ENCODE measurements around the gene DACH1. TPM values are rescaled to one million over a fixed set of nuclear protein-coding genes. Genes with fewer than 3 reads are reported as not detected.

The DACH1 gene
- total RNA-seq, 2 experiments from 2014 or later, result not detected

DNA sequence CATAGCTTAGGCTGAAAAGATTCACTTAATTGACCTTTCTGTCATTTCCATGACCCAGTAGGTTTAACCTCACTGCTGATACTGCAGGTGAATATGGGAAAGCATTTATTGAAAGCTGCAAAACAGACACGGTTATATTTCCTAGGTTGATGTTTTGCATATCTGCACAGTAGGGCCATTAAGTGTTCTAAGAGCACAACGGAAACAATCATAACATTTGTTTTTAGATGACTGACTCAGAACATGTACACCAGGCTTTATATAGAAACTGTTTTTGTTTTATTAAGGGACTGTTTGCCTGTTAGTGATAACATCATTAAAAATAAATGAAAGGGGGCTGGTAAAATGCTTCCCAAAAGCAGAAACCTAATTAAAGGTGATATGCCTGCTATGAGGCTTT is 367.8 kb downstream of the DACH1 start:
- Histone ChIP-seq H3K4me2 (ENCODE audit: low read length) (no peak overlapping the region), H4K20me1 (ENCODE audit: insufficient read depth, low read length) (no peaks in the 10 kb centered on the region)
- POLR2A ChIA-PET, result interaction anchor here (1.2 kb wide), 1 partner anchor 10 kb away, joined by 3 read pairs; no protein-coding TSS in a partner anchor

DNA sequence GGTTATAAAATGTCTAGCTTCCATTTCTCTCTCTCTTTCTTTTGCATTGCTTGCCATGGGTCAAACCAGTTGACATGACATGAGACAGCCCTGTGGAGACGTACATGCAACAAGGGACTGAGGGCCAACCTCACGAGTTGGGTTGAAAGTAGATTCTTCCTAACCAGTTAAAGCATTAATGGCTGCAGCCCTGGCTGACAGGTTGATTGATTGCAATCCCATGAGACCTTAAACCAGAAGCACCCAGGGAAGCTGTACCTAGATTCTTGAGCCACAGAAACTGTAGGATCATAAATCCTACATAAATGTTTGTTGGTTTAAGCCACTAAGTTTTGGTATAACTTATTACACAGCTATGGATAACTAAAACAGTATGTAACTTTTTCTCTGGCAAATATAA is 373.8 kb downstream of the DACH1 start:
- H4K20me1 ChIP-seq (ENCODE audit: insufficient read depth, low read length), result no peaks in the 10 kb centered on the region
- H3K4me1 ChIP-seq (ENCODE audit: insufficient read depth, low read length, poor library complexity, severe bottlenecking), result no peaks in the 10 kb centered on the region
- POLR2A ChIA-PET, result interaction anchor here (2.0 kb wide), 1 partner anchor 13 kb away, joined by 4 read pairs; no protein-coding TSS in a partner anchor
- no peaks in the 10 kb centered on the region for H3K36me3 ChIP-seq (ENCODE audit: insufficient read depth, low read length)
- H3K79me2 ChIP-seq (ENCODE audit: insufficient read depth, low read depth, low read length), result no peaks in the 10 kb centered on the region
- no TSS peak for BruUV-seq (replicated peaks)
- CTCF ChIA-PET (ENCODE audit: unreplicated experiment), result no interaction called here
- H3K4me2 ChIP-seq (ENCODE audit: low read length), result no peak overlapping the region
- no peak overlapping the region for H3K27ac ChIP-seq (ENCODE audit: low read depth, low read length, poor library complexity, severe bottlenecking)
- no peak for DNase-seq (ENCODE audit: low spot score)
- intact Hi-C loops (cut with micrococcal nuclease; ENCODE audit: unreplicated experiment), result no loop called here
- no peaks in the 10 kb centered on the region for H3K9me2 ChIP-seq (ENCODE audit: insufficient read depth, low read length)
- no peak overlapping the region for H3K4me3 ChIP-seq (ENCODE audit: low read depth, low read length, poor library complexity, severe bottlenecking)
- no peak overlapping the region for H2AFZ ChIP-seq (ENCODE audit: low read length)
- TF ChIP-seq EZH2phosphoT487 (IDR thresholded peaks at IDR 0.05; ENCODE audit: borderline replicate concordance, low read depth, low read length), result no peak
- TF ChIP-seq, protein P1, sequence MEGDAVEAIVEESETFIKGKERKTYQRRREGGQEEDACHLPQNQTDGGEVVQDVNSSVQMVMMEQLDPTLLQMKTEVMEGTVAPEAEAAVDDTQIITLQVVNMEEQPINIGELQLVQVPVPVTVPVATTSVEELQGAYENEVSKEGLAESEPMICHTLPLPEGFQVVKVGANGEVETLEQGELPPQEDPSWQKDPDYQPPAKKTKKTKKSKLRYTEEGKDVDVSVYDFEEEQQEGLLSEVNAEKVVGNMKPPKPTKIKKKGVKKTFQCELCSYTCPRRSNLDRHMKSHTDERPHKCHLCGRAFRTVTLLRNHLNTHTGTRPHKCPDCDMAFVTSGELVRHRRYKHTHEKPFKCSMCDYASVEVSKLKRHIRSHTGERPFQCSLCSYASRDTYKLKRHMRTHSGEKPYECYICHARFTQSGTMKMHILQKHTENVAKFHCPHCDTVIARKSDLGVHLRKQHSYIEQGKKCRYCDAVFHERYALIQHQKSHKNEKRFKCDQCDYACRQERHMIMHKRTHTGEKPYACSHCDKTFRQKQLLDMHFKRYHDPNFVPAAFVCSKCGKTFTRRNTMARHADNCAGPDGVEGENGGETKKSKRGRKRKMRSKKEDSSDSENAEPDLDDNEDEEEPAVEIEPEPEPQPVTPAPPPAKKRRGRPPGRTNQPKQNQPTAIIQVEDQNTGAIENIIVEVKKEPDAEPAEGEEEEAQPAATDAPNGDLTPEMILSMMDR (conservative IDR thresholded peaks at IDR 0.05; ENCODE audit: low read length), result no peak
- no peaks in the 10 kb centered on the region for H3K9me3 ChIP-seq (ENCODE audit: low read length)

More for the DNA sequence above, 367.8 kb downstream of the DACH1 start:
- Histone ChIP-seq H3K4me1 (ENCODE audit: insufficient read depth, low read length, poor library complexity, severe bottlenecking) (no peaks in the 10 kb centered on the region), H3K9me2 (ENCODE audit: insufficient read depth, low read length) (no peaks in the 10 kb centered on the region), H3K79me2 (ENCODE audit: insufficient read depth, low read depth, low read length) (no peaks in the 10 kb centered on the region), H3K36me3 (ENCODE audit: insufficient read depth, low read length) (no peaks in the 10 kb centered on the region), H3K27ac (ENCODE audit: low read depth, low read length, poor library complexity, severe bottlenecking) (no peak overlapping the region), H3K4me3 (ENCODE audit: low read depth, low read length, poor library complexity, severe bottlenecking) (no peak overlapping the region), H3K9me3 (ENCODE audit: low read length) (no peaks in the 10 kb centered on the region), H2AFZ (ENCODE audit: low read length) (no peak overlapping the region)
- no TSS peak for BruUV-seq (replicated peaks)
- CTCF ChIA-PET (ENCODE audit: unreplicated experiment), result no interaction called here
- TF ChIP-seq EZH2phosphoT487 (IDR thresholded peaks at IDR 0.05; ENCODE audit: borderline replicate concordance, low read depth, low read length), result no peak
- TF ChIP-seq, protein P1 (conservative IDR thresholded peaks at IDR 0.05; ENCODE audit: low read length), result no peak
- intact Hi-C loops (cut with micrococcal nuclease; ENCODE audit: unreplicated experiment), result no loop called here
- no peak for DNase-seq (ENCODE audit: low spot score)

DNA sequence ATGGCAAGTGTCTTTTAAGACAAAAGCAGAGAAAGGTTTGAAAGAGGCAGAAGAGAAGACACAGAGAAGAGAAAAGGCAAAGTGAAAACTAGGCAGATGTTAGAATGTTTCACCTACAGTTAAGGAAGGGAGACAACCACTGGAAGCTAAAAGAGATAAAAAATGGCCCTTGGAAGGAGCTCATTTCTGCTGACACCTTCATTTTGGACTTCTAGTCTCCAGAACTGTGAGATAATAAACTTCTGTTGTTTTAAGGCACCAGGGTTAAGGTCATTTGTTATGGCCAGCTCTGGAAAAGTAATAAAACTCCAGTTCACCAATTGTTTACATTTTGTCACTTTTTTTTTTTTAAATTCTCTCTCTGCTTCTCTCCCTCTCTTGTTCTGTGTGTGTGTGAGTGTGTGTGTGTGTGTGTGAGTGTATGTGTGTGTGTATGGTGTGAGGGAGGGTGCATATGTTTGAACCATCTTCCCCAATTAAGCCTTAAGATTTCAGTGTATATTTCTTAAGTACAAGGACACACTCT is 374.6 kb downstream of the DACH1 start:
- no peak for DNase-seq (ENCODE audit: low spot score)
- CTCF ChIA-PET (ENCODE audit: unreplicated experiment), result no interaction called here

More for the DNA sequence above, 374.6 kb downstream of the DACH1 start:
- Histone ChIP-seq H3K36me3 (ENCODE audit: insufficient read depth, low read length) (no peaks in the 10 kb centered on the region), H3K4me1 (ENCODE audit: insufficient read depth, low read length, poor library complexity, severe bottlenecking) (no peaks in the 10 kb centered on the region), H3K27ac (ENCODE audit: low read depth, low read length, poor library complexity, severe bottlenecking) (no peak overlapping the region), H4K20me1 (ENCODE audit: insufficient read depth, low read length) (no peaks in the 10 kb centered on the region), H3K79me2 (ENCODE audit: insufficient read depth, low read depth, low read length) (no peaks in the 10 kb centered on the region), H3K4me3 (ENCODE audit: low read depth, low read length, poor library complexity, severe bottlenecking) (no peak overlapping the region), H3K9me3 (ENCODE audit: low read length) (no peaks in the 10 kb centered on the region), H3K4me2 (ENCODE audit: low read length) (no peak overlapping the region), H3K9me2 (ENCODE audit: insufficient read depth, low read length) (no peaks in the 10 kb centered on the region), H2AFZ (ENCODE audit: low read length) (no peak overlapping the region)
- TF ChIP-seq, protein P1 (conservative IDR thresholded peaks at IDR 0.05; ENCODE audit: low read length), result no peak
- TF ChIP-seq EZH2phosphoT487 (IDR thresholded peaks at IDR 0.05; ENCODE audit: borderline replicate concordance, low read depth, low read length), result no peak
- POLR2A ChIA-PET, result interaction anchor here (2.0 kb wide), 1 partner anchor 13 kb away, joined by 4 read pairs; no protein-coding TSS in a partner anchor
- no TSS peak for BruUV-seq (replicated peaks)
- intact Hi-C loops (cut with micrococcal nuclease; ENCODE audit: unreplicated experiment), result no loop called here

Data from OCI-LY7 (cell line).